GM12878 (cell line): ENCODE results near the gene SUB1. TPM values are rescaled to one million over a fixed set of nuclear protein-coding genes. Genes with fewer than 3 reads are reported as not detected.

Experiments
- ATAC-seq: fragments of 200-7000 bp; cut with Tn5 transposase; 3 replicates; pipeline ENCODE4 v1.9.1; 2020; ENCODE audit warnings: mild to moderate bottlenecking, moderate library complexity
- BruUV-seq: library from RNA; stranded (reverse); fragments of 400-500 nt; replicated peaks from 2 replicates; lab custom pipeline; 2021; lab: Mats Ljungman, UMichigan
- CTCF ChIA-PET: fragments of 300-600 bp; sonication (Branson Sonifier 250); formaldehyde crosslinking; extraction: SDS; loops from one replicate; lab custom pipeline; 2021; ENCODE audit warnings: inconsistent platforms; lab: Yijun Ruan, JAX
- POLR2A ChIA-PET: fragments of 350-600 bp; formaldehyde crosslinking; extraction: SDS; loops from one replicate; lab custom pipeline; 2021; ENCODE audit warnings: inconsistent platforms; lab: Charles Lee
- RAD21 ChIA-PET: fragments of 300-600 bp; sonication (Branson Sonifier 250); formaldehyde crosslinking; loops from one replicate; lab custom pipeline; 2023; ENCODE audit warnings: antibody characterized with exemption; ENCODE audit not compliant: unreplicated experiment; lab: Charles Lee
- SMC1A ChIA-PET: fragments of 300-600 bp; sonication (Branson Sonifier 250); formaldehyde crosslinking; loops from one replicate; lab custom pipeline; 2023; ENCODE audit not compliant: unreplicated experiment, uncharacterized antibody; lab: Charles Lee
- DNase-seq: peaks from one replicate; pipeline ENCODE4 v3.0.0-alpha.2; 2011; ENCODE audit warnings: low read depth, low spot score
- FAIRE-seq: peaks from 3 replicates; lab custom pipeline; 2011; peaks lifted over from hg19 to GRCh38; lab: Jason Lieb, UNC
- H2AFZ ChIP-seq: 2 replicates; pipeline ENCODE4 v1.6.0; 2011; ENCODE audit warnings: low read depth, low read length, control low read depth; ENCODE audit not compliant: control insufficient read depth
- H3K27ac ChIP-seq: 2 replicates; pipeline ENCODE4 v1.5.1; 2011; ENCODE audit warnings: control low read depth; ENCODE audit not compliant: control insufficient read depth, insufficient read depth
- H3K27me3 ChIP-seq, 2 experiments: replicated peaks in 1 of 2; 2 replicates each; pipeline versions ENCODE4 v1.6.0 to v1.6.1; 2011; ENCODE audit warnings: low read length in 1 of 2; ENCODE audit not compliant: control insufficient read depth in 2 of 2, insufficient read depth in 2 of 2
- H3K36me3 ChIP-seq, 2 experiments: 2 replicates each; pipeline ENCODE4 v1.5.1; 2011; ENCODE audit warnings: low read length in 1 of 2; ENCODE audit not compliant: control insufficient read depth in 2 of 2, insufficient read depth in 2 of 2
- H3K4me1 ChIP-seq: 2 replicates; pipeline ENCODE4 v1.6.1; 2011; ENCODE audit warnings: mild to moderate bottlenecking, low read length, moderate library complexity, mixed read lengths; ENCODE audit not compliant: control insufficient read depth, insufficient read depth
- H3K4me2 ChIP-seq: 2 replicates; pipeline ENCODE4 v1.6.0; 2011; ENCODE audit warnings: control low read depth; ENCODE audit not compliant: control insufficient read depth, insufficient read depth
- H3K4me3 ChIP-seq: fragments of 200-600 bp; sonication (generic); 2 replicates; pipeline ENCODE4 v1.5.1; 2016
- H3K79me2 ChIP-seq: 2 replicates; pipeline ENCODE4 v1.6.0; 2011; ENCODE audit warnings: low read length; ENCODE audit not compliant: control insufficient read depth, insufficient read depth
- H3K9ac ChIP-seq: 2 replicates; pipeline ENCODE4 v1.8.0; 2011; ENCODE audit warnings: low read length, control low read depth, mixed read lengths; ENCODE audit not compliant: control insufficient read depth, insufficient read depth
- H3K9me3 ChIP-seq: replicated peaks from 3 replicates; pipeline ENCODE4 v1.5.1; 2011; ENCODE audit warnings: mild to moderate bottlenecking, low read length; ENCODE audit not compliant: control insufficient read depth, insufficient read depth
- H4K20me1 ChIP-seq: 2 replicates; pipeline ENCODE4 v1.6.0; 2011; ENCODE audit not compliant: control insufficient read depth, insufficient read depth
- NR2F1 ChIP-seq: fragments of 450-650 bp; conservative IDR thresholded peaks from 2 replicates; pipeline ENCODE4 v1.6.1; 2017; ENCODE audit warnings: mild to moderate bottlenecking
- RCOR1 ChIP-seq: conservative IDR thresholded peaks from 2 replicates; pipeline ENCODE4 v1.6.1; 2012; ENCODE audit warnings: low read depth, low read length, improper control_type of control experiment
- TCF7 ChIP-seq: IDR thresholded peaks from 2 replicates; pipeline ENCODE4 v1.6.1; 2014; ENCODE audit warnings: antibody characterized with exemption, borderline replicate concordance
- in situ Hi-C: fragments of 300-500 bp; cut with MboI; formaldehyde crosslinking; loops from 9 replicates; pipeline ENCODE4 v1.14.3; 2018; ENCODE audit warnings: mixed read lengths
- intact Hi-C: fragments of 100-400 bp; cut with micrococcal nuclease; formaldehyde crosslinking; loops from one replicate; pipeline ENCODE4 v1.14.2; 2022; ENCODE audit not compliant: unreplicated experiment
- polyA plus RNA-seq, 11 experiments: library from polyadenylated mRNA; depleted of rRNA in 4 of 11; unstranded in 6 of 11; stranded (reverse) in 5 of 11; fragments of >200 nt; fragmentation: Nextera tagmentation in 4 of 11; fragmentation: Illumina TruSeq in 1 of 11; extraction: Ambion mirVana in 4 of 11; extraction: Trizol in 1 of 11; gene quantifications; 1 replicate in 1 of 11; 2 replicates in 10 of 11; pipeline versions ENCODE4 v1.2.1 to v1.2.3, GENCODE V29; 2011 to 2016; ENCODE audit warnings: inconsistent platforms in 2 of 11, missing spikeins in 2 of 11, low read depth in 1 of 11
- total RNA-seq, 4 experiments: library from RNA; depleted of rRNA in 3 of 4; stranded (reverse); fragments of >200 nt in 3 of 4; fragmentation: Illumina TruSeq in 1 of 4; extraction: Trizol in 1 of 4; gene quantifications; 2 replicates each; pipeline versions ENCODE4 v1.2.1 to v1.2.3, GENCODE V29; 2013 to 2021
- TF ChIP-seq, protein P1 (sequence below): fragments of 450-650 bp; IDR thresholded peaks from 2 replicates; pipeline ENCODE4 v1.6.1; 2017; ENCODE audit warnings: mild to moderate bottlenecking, moderate library complexity

Gene SUB1
- total and polyA plus RNA-seq, 10 of the 15 experiments (the other 5 are each of a cell fraction or from before 2014, with no cell fraction given), result 468 to 2,785 (median 1,145) TPM

DNA sequence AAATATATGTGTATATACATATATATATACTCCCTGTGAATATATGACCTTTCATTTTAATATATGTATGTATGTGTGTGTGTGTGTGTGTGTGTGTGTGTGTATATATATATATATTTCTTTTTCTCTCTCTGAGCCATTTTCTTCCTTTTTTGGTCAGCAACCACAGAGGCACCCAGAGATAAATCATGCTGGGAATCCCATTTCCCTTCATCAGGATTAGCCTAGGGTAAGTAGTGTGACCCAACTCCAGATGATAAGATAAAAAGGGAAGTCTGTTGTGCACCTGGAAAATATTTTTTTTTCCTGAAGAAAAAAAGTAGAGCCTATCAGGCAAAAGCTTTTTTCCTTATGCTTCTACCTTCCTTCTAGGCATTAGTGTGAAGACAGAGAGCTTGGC lies 25.4 kb upstream of the SUB1 start:
- no peaks in the 10 kb centered on the region for H3K79me2 ChIP-seq
- ATAC-seq, result no peak
- no peaks in the 10 kb centered on the region for H3K9me3 ChIP-seq
- SMC1A ChIA-PET, result interaction anchor here (1.0 to 1.7 kb wide), 3 partner anchors 8 to 69 kb away, joined by 3 to 7 read pairs (median 3); no protein-coding TSS in a partner anchor
- no peak overlapping the region for H3K27ac ChIP-seq
- POLR2A ChIA-PET, result interaction anchor here (0.9 to 1.0 kb wide), 2 partner anchors 12 to 25 kb away, joined by 3 read pairs; partner anchors contain the start of gene SUB1
- no peaks in the 10 kb centered on the region for H3K27me3 ChIP-seq
- CTCF ChIA-PET, result interaction anchor here (1.3 to 1.7 kb wide), 3 partner anchors 12 to 70 kb away, joined by 3 to 7 read pairs (median 4); no protein-coding TSS in a partner anchor
- in situ Hi-C loops, result no loop called here
- no peaks in the 10 kb centered on the region for H3K36me3 ChIP-seq
- intact Hi-C loops, result no loop called here
- no peak overlapping the region for H3K4me3 ChIP-seq
- RAD21 ChIA-PET, result interaction anchor here (1.2 kb wide), 1 partner anchor 15 kb away, joined by 3 read pairs; no protein-coding TSS in a partner anchor
- no peaks in the 10 kb centered on the region for H3K4me1 ChIP-seq
- H3K9ac ChIP-seq, result no peak overlapping the region
- TF ChIP-seq TCF7 (no peak), RCOR1 (no peak), NR2F1 (no peak)
- TF ChIP-seq, protein P1, sequence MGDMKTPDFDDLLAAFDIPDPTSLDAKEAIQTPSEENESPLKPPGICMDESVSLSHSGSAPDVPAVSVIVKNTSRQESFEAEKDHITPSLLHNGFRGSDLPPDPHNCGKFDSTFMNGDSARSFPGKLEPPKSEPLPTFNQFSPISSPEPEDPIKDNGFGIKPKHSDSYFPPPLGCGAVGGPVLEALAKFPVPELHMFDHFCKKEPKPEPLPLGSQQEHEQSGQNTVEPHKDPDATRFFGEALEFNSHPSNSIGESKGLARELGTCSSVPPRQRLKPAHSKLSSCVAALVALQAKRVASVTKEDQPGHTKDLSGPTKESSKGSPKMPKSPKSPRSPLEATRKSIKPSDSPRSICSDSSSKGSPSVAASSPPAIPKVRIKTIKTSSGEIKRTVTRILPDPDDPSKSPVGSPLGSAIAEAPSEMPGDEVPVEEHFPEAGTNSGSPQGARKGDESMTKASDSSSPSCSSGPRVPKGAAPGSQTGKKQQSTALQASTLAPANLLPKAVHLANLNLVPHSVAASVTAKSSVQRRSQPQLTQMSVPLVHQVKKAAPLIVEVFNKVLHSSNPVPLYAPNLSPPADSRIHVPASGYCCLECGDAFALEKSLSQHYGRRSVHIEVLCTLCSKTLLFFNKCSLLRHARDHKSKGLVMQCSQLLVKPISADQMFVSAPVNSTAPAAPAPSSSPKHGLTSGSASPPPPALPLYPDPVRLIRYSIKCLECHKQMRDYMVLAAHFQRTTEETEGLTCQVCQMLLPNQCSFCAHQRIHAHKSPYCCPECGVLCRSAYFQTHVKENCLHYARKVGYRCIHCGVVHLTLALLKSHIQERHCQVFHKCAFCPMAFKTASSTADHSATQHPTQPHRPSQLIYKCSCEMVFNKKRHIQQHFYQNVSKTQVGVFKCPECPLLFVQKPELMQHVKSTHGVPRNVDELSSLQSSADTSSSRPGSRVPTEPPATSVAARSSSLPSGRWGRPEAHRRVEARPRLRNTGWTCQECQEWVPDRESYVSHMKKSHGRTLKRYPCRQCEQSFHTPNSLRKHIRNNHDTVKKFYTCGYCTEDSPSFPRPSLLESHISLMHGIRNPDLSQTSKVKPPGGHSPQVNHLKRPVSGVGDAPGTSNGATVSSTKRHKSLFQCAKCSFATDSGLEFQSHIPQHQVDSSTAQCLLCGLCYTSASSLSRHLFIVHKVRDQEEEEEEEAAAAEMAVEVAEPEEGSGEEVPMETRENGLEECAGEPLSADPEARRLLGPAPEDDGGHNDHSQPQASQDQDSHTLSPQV, result no peak
- FAIRE-seq, result no peak
- DNase-seq, result no peak
- H4K20me1 ChIP-seq, result no peaks in the 10 kb centered on the region
- H2AFZ ChIP-seq, result no peak overlapping the region
- no peak overlapping the region for H3K4me2 ChIP-seq
- BruUV-seq, result no TSS peak
